Heart left ventricle (tissue), 13 donors: ENCODE results near the gene STON2.

Source experiments
- CTCF ChIP-seq, 12 donors: fragments of 200-600 bp; sonication (generic) in 4 of 12; IDR thresholded peaks; one replicate each; pipeline versions ENCODE4 v1.5.0 to v1.8.0; 2018 to 2022; ENCODE audit warnings: antibody characterized with exemption in 12 of 12, mild to moderate bottlenecking in 5 of 12
- POLR2A ChIP-seq, 2 donors: fragments of 450-650 bp; IDR thresholded peaks; one replicate each; pipeline ENCODE4 v1.6.1; 2017; ENCODE audit warnings: antibody characterized with exemption in 2 of 2, mild to moderate bottlenecking in 2 of 2, moderate library complexity in 2 of 2
- donor health status: ischemic (EF 13 %, LVEDD 7.1; RV severe dilation, severe dysfunction).
- donor health status: DM: no; HTN: yes; CAD: no.
- donor health status: DM: no; HTN: no; CAD: no.
- donor health status: ischemic (EF 25% LVEDD 6.9; RV normal size, moderate dysfunction).
- donor health status: ischemic (EF 25% LVEDD 5.7; RV mildly dilated, moderate dysfunction).
- donor health status: ischemic (EF 35%, LVEDD 5.7; RV mildly dilated, moderate dysfunction).
- donor health status: nonischemic (EF 11% LVEDD 7.7; RV severe dilation, severe dysfunction).
- donor health status: DM: yes; HTN: yes; CAD: no.
- donor health status: PGD.
- donor health status: ischemic (EF 29% LVEDD 5.4; RV normal size, mild dysfunction).
- donor health status: nonischemic (EF 23%, LVEDD 6.1; RV moderate dilation, normal function).

GRCh38 chr14:81330619-81331122 lies 69.5 kb downstream of the STON2 start:
- TF ChIP-seq CTCF (IDR thresholded peaks at IDR 0.05) (no peak), POLR2A (IDR thresholded peaks at IDR 0.05) (no peak)
